GM18508 (cell line): ENCODE data around the gene TESK1.
"Not testable (repeated sequence)": the region's sequence is repeated elsewhere in the genome, so short reads cannot be mapped to it uniquely, and the experiment has no call there.

Experiments used
- ATAC-seq: cut with Tn5 transposase; IDR thresholded peaks from one replicate; pipeline ENCODE4 v1.9.1; 2021; ENCODE audit warnings: moderate number of reproducible peaks; ENCODE audit not compliant: insufficient read depth, unreplicated experiment

TESK1 gene

GRCh38 chr9:35577486-35577885 lies 27.6 kb upstream of the TESK1 start:
- ATAC-seq = no peak

- ATAC-seq = no peak
Measured at GRCh38 chr9:35579130-35579529, 25.9 kb upstream of the TESK1 start.

GRCh38 chr9:35579659-35580227 lies 25.3 kb upstream of the TESK1 start:
- not testable (repeated sequence) for ATAC-seq

- ATAC-seq = not testable (repeated sequence)
Measured at GRCh38 chr9:35583521-35583920, 21.5 kb upstream of the TESK1 start.

GRCh38 chr9:35584681-35585080 lies 20.4 kb upstream of the TESK1 start:
- ATAC-seq = not testable (repeated sequence)

GRCh38 chr9:35588506-35588905 lies 16.6 kb upstream of the TESK1 start:
- ATAC-seq = not testable (repeated sequence)

GRCh38 chr9:35593581-35593980 lies 11.5 kb upstream of the TESK1 start:
- no peak for ATAC-seq

- no peak for ATAC-seq
Measured at GRCh38 chr9:35594471-35594870, 10.6 kb upstream of the TESK1 start.

GRCh38 chr9:35596907-35597306 lies 8.2 kb upstream of the TESK1 start:
- ATAC-seq = not testable (repeated sequence)

GRCh38 chr9:35598866-35599590 lies 6.0 kb upstream of the TESK1 start:
- ATAC-seq = no peak

- no peak for ATAC-seq
Measured at GRCh38 chr9:35599763-35600604, 5.1 kb upstream of the TESK1 start.

GRCh38 chr9:35603506-35603985 lies 1.5 kb upstream of the TESK1 start:
- ATAC-seq = no peak

GRCh38 chr9:35603986-35604577 lies 980 bp upstream of the TESK1 start:
- ATAC-seq = peak; percentile 63

- no peak for ATAC-seq
Measured at GRCh38 chr9:35605351-35606137, 482 bp downstream of the TESK1 start.

GRCh38 chr9:35606138-35606504 lies 1.1 kb downstream of the TESK1 start:
- ATAC-seq = no peak

- no peak for ATAC-seq
Measured at GRCh38 chr9:35606726-35607125, 1.7 kb downstream of the TESK1 start.

- ATAC-seq = no peak
Measured at GRCh38 chr9:35608221-35608620, 3.2 kb downstream of the TESK1 start.

- ATAC-seq = no peak
Measured at GRCh38 chr9:35609001-35609819, 4.1 kb downstream of the TESK1 start.

GRCh38 chr9:35609820-35610163 lies 4.7 kb downstream of the TESK1 start:
- ATAC-seq = no peak
